ENCODE results near the gene BRAF. TPM values are rescaled to one million over a fixed set of nuclear protein-coding genes. Genes with fewer than 3 reads are reported as not detected.

Gene BRAF
- total RNA-seq, 1 donor from 2014 or later: 19.8 TPM

DNA sequence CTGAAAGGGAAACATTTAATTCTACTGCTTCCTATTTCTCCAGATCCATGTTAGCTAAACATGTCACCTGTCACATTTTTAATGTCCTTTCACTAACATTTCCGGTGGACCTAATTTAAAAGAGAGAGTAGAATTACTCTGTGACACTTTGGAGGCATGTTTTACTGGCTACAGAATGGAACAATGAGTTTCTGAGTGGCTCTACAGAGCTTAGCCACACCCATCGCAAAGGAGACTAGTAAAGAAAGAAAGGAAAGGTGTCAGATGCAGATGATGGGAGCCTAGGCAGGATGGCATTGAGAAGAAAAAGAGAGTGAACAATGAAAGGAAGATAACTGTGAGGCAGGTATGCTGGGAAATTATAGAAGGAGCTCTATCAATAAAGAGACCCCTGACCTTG lies 192.3 kb downstream of the BRAF start:
- Mint-ChIP-seq H3K27ac (ENCODE audit: unreplicated experiment) (no peak overlapping the region), H3K9me3 (ENCODE audit: low read depth) (no peaks in the 10 kb centered on the region), H3K4me3 (ENCODE audit: unreplicated experiment) (no peak overlapping the region), H3K4me1 (ENCODE audit: low read depth) (peaks cover 14% of the 10 kb centered on the region), H3K36me3 (ENCODE audit: low read depth) (peaks cover 2% of the 10 kb centered on the region), H3K27me3 (ENCODE audit: low read depth) (no peaks in the 10 kb centered on the region)
- no peak for DNase-seq (ENCODE audit: low spot score)
- TF ChIP-seq, protein P1, sequence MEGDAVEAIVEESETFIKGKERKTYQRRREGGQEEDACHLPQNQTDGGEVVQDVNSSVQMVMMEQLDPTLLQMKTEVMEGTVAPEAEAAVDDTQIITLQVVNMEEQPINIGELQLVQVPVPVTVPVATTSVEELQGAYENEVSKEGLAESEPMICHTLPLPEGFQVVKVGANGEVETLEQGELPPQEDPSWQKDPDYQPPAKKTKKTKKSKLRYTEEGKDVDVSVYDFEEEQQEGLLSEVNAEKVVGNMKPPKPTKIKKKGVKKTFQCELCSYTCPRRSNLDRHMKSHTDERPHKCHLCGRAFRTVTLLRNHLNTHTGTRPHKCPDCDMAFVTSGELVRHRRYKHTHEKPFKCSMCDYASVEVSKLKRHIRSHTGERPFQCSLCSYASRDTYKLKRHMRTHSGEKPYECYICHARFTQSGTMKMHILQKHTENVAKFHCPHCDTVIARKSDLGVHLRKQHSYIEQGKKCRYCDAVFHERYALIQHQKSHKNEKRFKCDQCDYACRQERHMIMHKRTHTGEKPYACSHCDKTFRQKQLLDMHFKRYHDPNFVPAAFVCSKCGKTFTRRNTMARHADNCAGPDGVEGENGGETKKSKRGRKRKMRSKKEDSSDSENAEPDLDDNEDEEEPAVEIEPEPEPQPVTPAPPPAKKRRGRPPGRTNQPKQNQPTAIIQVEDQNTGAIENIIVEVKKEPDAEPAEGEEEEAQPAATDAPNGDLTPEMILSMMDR (IDR thresholded peaks at IDR 0.05): no peak

DNA sequence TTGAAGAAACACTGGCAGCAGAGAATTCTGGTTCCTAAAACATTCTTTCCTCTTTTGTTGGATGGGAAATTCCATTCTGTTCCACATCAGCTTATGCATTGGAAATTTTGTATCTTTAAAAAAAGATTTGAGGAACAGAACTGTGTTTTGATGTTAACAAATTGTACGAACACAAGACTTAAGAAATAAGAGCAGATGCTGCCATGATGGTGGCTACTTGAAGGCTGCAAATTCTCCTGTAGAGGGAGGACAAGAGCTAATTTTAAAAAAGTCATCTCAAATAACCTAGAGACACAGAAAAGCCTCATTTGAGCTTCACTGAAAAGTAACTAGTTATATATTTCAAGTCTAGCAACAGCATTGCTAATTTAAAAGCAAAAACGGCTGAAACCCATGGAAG lies 198.4 kb downstream of the BRAF start:
- TF ChIP-seq, protein P1 (IDR thresholded peaks at IDR 0.05): peak; percentile 74
- Mint-ChIP-seq H3K27ac (ENCODE audit: unreplicated experiment) (no peak overlapping the region), H3K27me3 (ENCODE audit: low read depth) (no peaks in the 10 kb centered on the region), H3K9me3 (ENCODE audit: low read depth) (no peaks in the 10 kb centered on the region), H3K4me3 (ENCODE audit: unreplicated experiment) (no peak overlapping the region), H3K4me1 (ENCODE audit: low read depth) (peaks cover 15% of the 10 kb centered on the region), H3K36me3 (ENCODE audit: low read depth) (peaks cover 4% of the 10 kb centered on the region)
- DNase-seq (ENCODE audit: low spot score): no peak

DNA sequence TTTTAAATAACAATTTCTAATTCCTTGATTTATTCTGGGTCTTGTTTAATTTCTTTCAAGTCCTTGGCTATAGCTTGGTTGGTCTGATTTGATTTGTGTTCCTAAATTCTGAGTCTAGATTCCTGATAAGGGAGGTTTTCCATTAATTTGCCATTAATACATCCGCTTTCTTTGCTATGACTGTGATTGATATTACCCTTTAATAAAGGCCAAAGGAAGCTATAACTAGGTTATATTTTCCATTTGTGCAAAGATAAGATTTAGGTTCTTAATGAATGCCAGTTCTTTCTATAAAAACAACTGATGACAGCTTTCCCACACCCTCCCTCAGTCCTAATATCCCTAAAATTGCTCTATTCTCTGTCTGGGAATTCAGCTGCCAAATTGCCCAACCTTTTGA lies 200.0 kb downstream of the BRAF start:
- no peak for DNase-seq (ENCODE audit: low spot score)
- Mint-ChIP-seq H3K27ac (ENCODE audit: unreplicated experiment) (no peak overlapping the region), H3K4me1 (ENCODE audit: low read depth) (peaks cover 12% of the 10 kb centered on the region), H3K27me3 (ENCODE audit: low read depth) (no peaks in the 10 kb centered on the region), H3K36me3 (ENCODE audit: low read depth) (peaks cover 4% of the 10 kb centered on the region), H3K4me3 (ENCODE audit: unreplicated experiment) (no peak overlapping the region), H3K9me3 (ENCODE audit: low read depth) (no peaks in the 10 kb centered on the region)
- TF ChIP-seq, protein P1 (IDR thresholded peaks at IDR 0.05): no peak

DNA sequence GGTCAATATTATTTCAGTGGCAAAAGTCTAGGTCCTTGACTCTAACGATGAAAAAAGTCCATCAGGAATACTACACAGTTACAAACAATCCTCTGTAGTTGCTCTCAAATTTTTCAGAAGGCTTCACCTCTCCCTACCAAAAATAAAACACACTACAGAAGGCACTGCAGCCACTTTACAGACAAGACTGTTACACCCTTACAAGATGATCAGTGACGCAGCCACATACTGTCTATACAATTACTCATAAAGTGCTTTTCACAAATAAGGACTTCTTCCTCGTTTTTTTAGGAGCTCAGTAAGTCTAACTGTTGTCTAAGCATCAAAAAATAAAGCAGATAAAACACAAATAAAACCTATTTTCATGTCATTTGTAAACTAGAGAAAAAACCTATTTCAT lies 201.2 kb downstream of the BRAF start:
- H3K27ac Mint-ChIP-seq (ENCODE audit: unreplicated experiment): no peak overlapping the region
- peaks cover 12% of the 10 kb centered on the region for H3K4me1 Mint-ChIP-seq (ENCODE audit: low read depth)
- H3K36me3 Mint-ChIP-seq (ENCODE audit: low read depth): peaks cover 4% of the 10 kb centered on the region
- H3K4me3 Mint-ChIP-seq (ENCODE audit: unreplicated experiment): no peak overlapping the region
- TF ChIP-seq, protein P1 (IDR thresholded peaks at IDR 0.05): no peak
- no peak for DNase-seq (ENCODE audit: low spot score)
- H3K27me3 Mint-ChIP-seq (ENCODE audit: low read depth): no peaks in the 10 kb centered on the region
- H3K9me3 Mint-ChIP-seq (ENCODE audit: low read depth): no peaks in the 10 kb centered on the region

DNA sequence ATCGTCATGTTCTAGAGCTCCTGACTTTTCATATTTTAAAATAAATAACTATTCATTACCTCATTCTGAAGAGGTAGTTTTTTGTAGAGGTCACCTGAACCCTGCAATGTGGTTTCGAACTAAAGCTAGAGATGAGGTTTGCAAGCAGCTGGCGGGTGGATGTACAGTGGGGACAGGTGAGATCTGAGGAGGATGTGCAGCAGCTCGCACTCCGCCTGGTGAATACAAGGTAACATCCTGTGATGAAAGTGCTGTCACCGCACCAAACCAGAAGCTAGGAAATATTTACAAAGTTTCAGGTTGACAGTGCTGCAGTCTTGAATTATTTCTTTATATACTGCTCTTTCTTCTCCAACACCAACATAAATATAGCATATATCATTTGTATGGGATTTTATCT lies 201.7 kb downstream of the BRAF start:
- Mint-ChIP-seq H3K36me3 (ENCODE audit: low read depth) (peaks cover 4% of the 10 kb centered on the region), H3K4me3 (ENCODE audit: unreplicated experiment) (no peak overlapping the region), H3K27me3 (ENCODE audit: low read depth) (no peaks in the 10 kb centered on the region), H3K9me3 (ENCODE audit: low read depth) (no peaks in the 10 kb centered on the region), H3K27ac (ENCODE audit: unreplicated experiment) (no peak overlapping the region), H3K4me1 (ENCODE audit: low read depth) (peaks cover 9% of the 10 kb centered on the region)
- TF ChIP-seq, protein P1 (IDR thresholded peaks at IDR 0.05): no peak
- DNase-seq (ENCODE audit: low spot score): no peak
